HepG2 (cell line): ENCODE results near the gene THRA. TPM values are rescaled to one million over a fixed set of nuclear protein-coding genes. Genes with fewer than 3 reads are reported as not detected.

Experiments used
- ATF4 ChIP-seq, 2 experiments: fragments of 450-650 bp in 1 of 2; sonication (generic) in 1 of 2; formaldehyde crosslinking; IDR thresholded peaks; 2 replicates each; pipeline versions ENCODE4 v1.5.0 to v1.8.0; 2020 to 2022; ENCODE audit warnings: mild to moderate bottlenecking in 1 of 2, missing genetic modification reagents in 1 of 2
- BCL3 ChIP-seq: sonication (generic); formaldehyde crosslinking; IDR thresholded peaks from 2 replicates; pipeline ENCODE4 v1.5.1; 2020; ENCODE audit warnings: mild to moderate bottlenecking, missing genetic modification reagents, moderate library complexity
- FOXK2 ChIP-seq: fragments of 450-650 bp; IDR thresholded peaks from 2 replicates; pipeline ENCODE4 v1.6.1; 2016
- HINFP ChIP-seq: sonication (generic); formaldehyde crosslinking; IDR thresholded peaks from 2 replicates; pipeline ENCODE4 v1.4.0; 2020; ENCODE audit warnings: low read depth, mild to moderate bottlenecking, missing genetic modification reagents
- NR0B2 ChIP-seq: sonication (generic); formaldehyde crosslinking; IDR thresholded peaks from 2 replicates; pipeline ENCODE4 v1.4.0; 2020; ENCODE audit warnings: mild to moderate bottlenecking, missing genetic modification reagents
- TBL1XR1 ChIP-seq: fragments of 150-350 bp; IDR thresholded peaks from 2 replicates; pipeline ENCODE4 v1.6.1; 2014; ENCODE audit warnings: borderline replicate concordance, low read length; ENCODE audit not compliant: partially characterized antibody
- TBX3 ChIP-seq: fragments of 450-650 bp; IDR thresholded peaks from 2 replicates; pipeline ENCODE4 v1.6.1; 2017; ENCODE audit warnings: antibody characterized with exemption, mild to moderate bottlenecking, inconsistent platforms, borderline replicate concordance
- TRIM24 ChIP-seq: sonication (generic); formaldehyde crosslinking; IDR thresholded peaks from 2 replicates; pipeline ENCODE4 v1.8.0; 2022; ENCODE audit warnings: mild to moderate bottlenecking, missing genetic modification reagents
- ZFP82 ChIP-seq: sonication (generic); formaldehyde crosslinking; IDR thresholded peaks from 2 replicates; pipeline ENCODE4 v1.5.1; 2020; ENCODE audit warnings: mild to moderate bottlenecking, missing genetic modification reagents, borderline replicate concordance
- ZNF234 ChIP-seq: sonication (generic); formaldehyde crosslinking; conservative IDR thresholded peaks from 2 replicates; pipeline ENCODE4 v1.5.1; 2020; ENCODE audit warnings: mild to moderate bottlenecking, missing genetic modification reagents
- ZNF580 ChIP-seq: IDR thresholded peaks from 2 replicates; pipeline ENCODE4 v1.6.1; 2016; ENCODE audit warnings: low read depth, borderline replicate concordance
- ZNF646 ChIP-seq: sonication (generic); formaldehyde crosslinking; IDR thresholded peaks from 2 replicates; pipeline ENCODE4 v1.9.0; 2021; ENCODE audit warnings: mild to moderate bottlenecking, missing genetic modification reagents
- ZUFSP ChIP-seq: sonication (generic); formaldehyde crosslinking; IDR thresholded peaks from 2 replicates; pipeline ENCODE4 v1.9.0; 2021; ENCODE audit warnings: missing genetic modification reagents, mild to moderate bottlenecking, borderline replicate concordance
- polyA plus RNA-seq, 8 experiments: library from polyadenylated mRNA; depleted of rRNA in 3 of 8; stranded (reverse) in 7 of 8; unstranded in 1 of 8; fragments of >200 nt; fragmentation: Illumina TruSeq in 4 of 8; extraction: Trizol in 4 of 8; gene quantifications; 2 replicates each; pipeline versions ENCODE4 v1.2.1 to v1.2.3, GENCODE V29; 2011 to 2016; ENCODE audit warnings: low read depth in 4 of 8, missing spikeins in 1 of 8, mixed read lengths in 1 of 8; ENCODE audit not compliant: insufficient read depth in 1 of 8
- total RNA-seq, 5 experiments: library from RNA; depleted of rRNA; stranded (reverse); fragments of >200 nt; fragmentation: Illumina TruSeq; extraction: Trizol; gene quantifications; 2 replicates each; pipeline ENCODE4 v1.2.3, GENCODE V29; 2016; ENCODE audit warnings: low read depth in 1 of 5

Gene THRA
- total and polyA plus RNA-seq, 2 of the 13 experiments (the other 11 are each of a cell fraction or from before 2014, with no cell fraction given), result 8.0 to 9.9 TPM

GRCh38 chr17:40075942-40076498 lies 13.3 kb downstream of the THRA start (continued):
- TF ChIP-seq ZUFSP (CRISPR knock-in tag), result no peak
- 0 out of 2 replicates have a peak, but pooled peaks have one; percentile 14 for TF ChIP-seq TRIM24 (CRISPR knock-in tag)
- no peak for TF ChIP-seq TBX3
- TF ChIP-seq ZNF580 (CRISPR knock-in tag), result no peak
- TF ChIP-seq ZFP82 (CRISPR knock-in tag), result 0 out of 2 replicates have a peak, but pooled peaks have one; percentile 38
- TF ChIP-seq ZNF234, result 0 out of 2 replicates have a peak, but pooled peaks have one; percentile 2
- TF ChIP-seq ZNF646 (CRISPR knock-in tag), result no peak
- 0 out of 2 replicates have a peak, but pooled peaks have one; percentile 25 for TF ChIP-seq NR0B2
- TF ChIP-seq TBL1XR1, result peak; percentile 9
- TF ChIP-seq HINFP (CRISPR knock-in tag), result peak; percentile 13; the same call in 1 of the 2 replicates
- TF ChIP-seq FOXK2, result no peak
- peak in 1 of 2 experiments; percentile 42; a peak in 1 of 4 replicates for TF ChIP-seq ATF4 (CRISPR knock-in tag; IDR thresholded peaks at IDR 0.05)
- peak; percentile 46; the same call in 1 of the 2 replicates for TF ChIP-seq BCL3 (CRISPR knock-in tag)
